Caco-2 (cell line): Measurements from ENCODE around the gene P4HA3. TPM values are rescaled to one million over a fixed set of nuclear protein-coding genes. Genes with fewer than 3 reads are reported as not detected.

Experiments
- BruUV-seq: library from RNA; stranded (reverse); fragments of 400-500 nt; replicated peaks from 2 replicates; lab custom pipeline; 2021; lab: Mats Ljungman, UMichigan
- CTCF ChIA-PET: fragments of 300-600 bp; sonication (Branson Sonifier 250); formaldehyde crosslinking; loops from one replicate; lab custom pipeline; 2022; ENCODE audit warnings: antibody characterized with exemption; lab: Charles Lee
- POLR2A ChIA-PET: fragments of 300-600 bp; sonication (Branson Sonifier 250); formaldehyde crosslinking; loops from one replicate; lab custom pipeline; 2022; ENCODE audit warnings: antibody characterized with exemption; lab: Charles Lee
- DNase-seq, 2 experiments: peaks; one replicate each; pipeline versions ENCODE4 v3.0.0 to v3.0.0-alpha.2; 2020 to 2022
- H3K27me3 ChIP-seq: replicated peaks from 2 replicates; pipeline ENCODE4 v1.6.0; 2011; ENCODE audit warnings: low read length; ENCODE audit not compliant: control insufficient read depth, insufficient read depth
- H3K36me3 ChIP-seq: 2 replicates; pipeline ENCODE4 v1.5.1; 2011; ENCODE audit warnings: low read length; ENCODE audit not compliant: control insufficient read depth, insufficient read depth
- H3K4me1 ChIP-seq: fragments of 250-450 bp; sonication (Bioruptor Pico); 2 replicates; pipeline ENCODE4 v1.5.1; 2020; ENCODE audit warnings: mild to moderate bottlenecking
- H3K4me3 ChIP-seq: 2 replicates; pipeline ENCODE4 v1.5.1; 2011; ENCODE audit warnings: low read depth, mild to moderate bottlenecking, control low read depth, low read length
- H3K9me3 ChIP-seq: fragments of 250-450 bp; sonication (Bioruptor Pico); 2 replicates; pipeline ENCODE4 v1.5.1; 2020; ENCODE audit warnings: mild to moderate bottlenecking, moderate library complexity
- H3K27ac Mint-ChIP-seq: one replicate; pipeline ENCODE4 v1.8.0; 2022; ENCODE audit warnings: mixed read lengths; ENCODE audit not compliant: unreplicated experiment
- H3K27me3 Mint-ChIP-seq: one replicate; pipeline ENCODE4 v1.8.0; 2022; ENCODE audit warnings: mixed read lengths; ENCODE audit not compliant: insufficient read depth, unreplicated experiment
- H3K36me3 Mint-ChIP-seq: one replicate; pipeline ENCODE4 v1.8.0; 2022; ENCODE audit warnings: mild to moderate bottlenecking, mixed read lengths; ENCODE audit not compliant: insufficient read depth, unreplicated experiment
- H3K4me1 Mint-ChIP-seq: one replicate; pipeline ENCODE4 v1.8.0; 2022; ENCODE audit warnings: low read depth, mixed read lengths; ENCODE audit not compliant: unreplicated experiment
- H3K4me3 Mint-ChIP-seq: one replicate; pipeline ENCODE4 v1.8.0; 2022; ENCODE audit warnings: mild to moderate bottlenecking, moderate library complexity, mixed read lengths; ENCODE audit not compliant: unreplicated experiment
- H3K9me3 Mint-ChIP-seq: one replicate; pipeline ENCODE4 v1.8.0; 2022; ENCODE audit warnings: mixed read lengths; ENCODE audit not compliant: unreplicated experiment
- intact Hi-C: fragments of 100-400 bp; cut with micrococcal nuclease; formaldehyde crosslinking; loops from one replicate; pipeline ENCODE4 v1.10.0; 2022; ENCODE audit not compliant: unreplicated experiment
- total RNA-seq: library from RNA; stranded (reverse); gene quantifications from 2 replicates; pipeline ENCODE4 v1.2.3, GENCODE V29; 2022
- TF ChIP-seq, protein P1 (sequence below), 2 experiments: fragments of 200-600 bp in 1 of 2; IDR thresholded peaks; 1 replicate in 1 of 2; 2 replicates in 1 of 2; pipeline versions ENCODE4 v1.5.1 to v1.8.0; 2011 to 2022; ENCODE audit warnings: antibody characterized with exemption in 1 of 2, control low read depth in 1 of 2, inconsistent platforms in 1 of 2, low read depth in 1 of 2, low read length in 1 of 2, mild to moderate bottlenecking in 1 of 2, moderate library complexity in 1 of 2; ENCODE audit not compliant: insufficient read depth in 1 of 2, severe bottlenecking in 1 of 2, unreplicated experiment in 1 of 2

The P4HA3 gene
- total RNA-seq, 1 experiment from 2014 or later: not detected

DNA sequence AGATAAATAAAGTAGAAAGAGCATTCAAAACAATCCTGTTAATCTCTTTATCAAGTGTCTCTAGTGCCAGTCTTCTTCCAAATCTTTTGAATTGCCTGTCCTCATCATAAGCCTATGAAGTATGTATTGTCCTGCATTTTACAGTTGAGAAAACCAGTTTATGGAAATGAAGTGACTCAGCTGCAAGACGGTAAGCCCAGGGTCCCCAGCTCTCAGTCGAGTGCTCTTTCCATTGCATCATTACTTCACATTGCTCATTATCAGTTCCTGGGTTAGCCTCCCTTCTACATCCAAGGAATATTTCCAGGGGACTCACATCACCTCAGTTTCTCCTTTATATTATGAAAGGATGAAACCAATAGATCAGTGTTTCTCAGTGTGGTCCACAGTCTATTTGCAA is 9.1 kb upstream of the P4HA3 start:
- Mint-ChIP-seq H3K4me3 (no peak overlapping the region), H3K4me1 (no peaks in the 10 kb centered on the region), H3K9me3 (peaks cover 19% of the 10 kb centered on the region), H3K27ac (no peak overlapping the region), H3K36me3 (no peaks in the 10 kb centered on the region), H3K27me3 (no peaks in the 10 kb centered on the region)
- no peak for DNase-seq
- Histone ChIP-seq H3K9me3 (peaks cover 17% of the 10 kb centered on the region), H3K4me3 (no peak overlapping the region), H3K36me3 (no peaks in the 10 kb centered on the region), H3K27me3 (no peaks in the 10 kb centered on the region), H3K4me1 (no peaks in the 10 kb centered on the region)
- BruUV-seq: no TSS peak
- intact Hi-C loops: no loop called here
- TF ChIP-seq, protein P1, sequence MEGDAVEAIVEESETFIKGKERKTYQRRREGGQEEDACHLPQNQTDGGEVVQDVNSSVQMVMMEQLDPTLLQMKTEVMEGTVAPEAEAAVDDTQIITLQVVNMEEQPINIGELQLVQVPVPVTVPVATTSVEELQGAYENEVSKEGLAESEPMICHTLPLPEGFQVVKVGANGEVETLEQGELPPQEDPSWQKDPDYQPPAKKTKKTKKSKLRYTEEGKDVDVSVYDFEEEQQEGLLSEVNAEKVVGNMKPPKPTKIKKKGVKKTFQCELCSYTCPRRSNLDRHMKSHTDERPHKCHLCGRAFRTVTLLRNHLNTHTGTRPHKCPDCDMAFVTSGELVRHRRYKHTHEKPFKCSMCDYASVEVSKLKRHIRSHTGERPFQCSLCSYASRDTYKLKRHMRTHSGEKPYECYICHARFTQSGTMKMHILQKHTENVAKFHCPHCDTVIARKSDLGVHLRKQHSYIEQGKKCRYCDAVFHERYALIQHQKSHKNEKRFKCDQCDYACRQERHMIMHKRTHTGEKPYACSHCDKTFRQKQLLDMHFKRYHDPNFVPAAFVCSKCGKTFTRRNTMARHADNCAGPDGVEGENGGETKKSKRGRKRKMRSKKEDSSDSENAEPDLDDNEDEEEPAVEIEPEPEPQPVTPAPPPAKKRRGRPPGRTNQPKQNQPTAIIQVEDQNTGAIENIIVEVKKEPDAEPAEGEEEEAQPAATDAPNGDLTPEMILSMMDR (IDR thresholded peaks at IDR 0.05; ENCODE audit: insufficient read depth in 1 of 2, low read depth in 1 of 2, low read length in 1 of 2, severe bottlenecking in 1 of 2, unreplicated experiment in 1 of 2): no peak
- ChIA-PET POLR2A (no interaction called here), CTCF (interaction anchor here (1.4 kb wide), 1 partner anchor 389 kb away, joined by 3 read pairs; no protein-coding TSS in a partner anchor)

DNA sequence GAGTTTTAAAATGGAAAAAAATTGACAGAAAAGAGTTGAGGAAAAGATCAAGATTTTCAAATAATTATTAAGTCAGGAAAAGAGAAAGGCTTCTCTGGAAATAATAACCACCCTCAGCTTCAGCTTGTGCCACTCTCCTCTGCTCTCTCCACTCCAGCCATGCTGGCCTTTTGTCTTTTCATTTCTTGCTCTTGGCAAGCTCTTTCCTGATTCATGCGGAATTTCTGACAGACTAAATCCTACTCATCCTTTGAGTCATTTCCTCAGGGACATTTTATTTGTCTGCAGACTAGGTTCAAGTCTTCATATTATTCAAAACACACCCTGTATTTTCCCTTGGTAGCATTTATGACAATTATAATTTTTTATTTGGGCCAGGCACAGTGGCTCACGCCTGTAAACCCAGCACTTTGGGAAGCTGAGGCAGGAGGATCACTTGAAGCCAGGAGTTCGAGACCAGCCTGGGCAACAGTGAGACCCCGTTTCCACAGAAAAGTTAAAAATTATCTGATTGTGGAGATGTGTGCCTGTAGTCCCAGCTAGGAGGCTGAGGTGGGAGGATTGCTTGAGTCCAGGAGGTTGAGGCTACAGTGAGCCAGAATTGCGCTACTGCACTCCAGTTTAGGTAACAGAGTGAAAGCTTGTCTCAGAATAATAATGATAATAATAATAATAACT is 7.8 kb upstream of the P4HA3 start:
- DNase-seq: no peak
- H3K4me3 Mint-ChIP-seq: no peak overlapping the region
- Histone ChIP-seq H3K4me1 (no peaks in the 10 kb centered on the region), H3K9me3 (peaks cover 19% of the 10 kb centered on the region), H3K36me3 (no peaks in the 10 kb centered on the region), H3K27me3 (no peaks in the 10 kb centered on the region), H3K4me3 (no peak overlapping the region)
- H3K9me3 Mint-ChIP-seq: peaks cover 19% of the 10 kb centered on the region
- no peaks in the 10 kb centered on the region for H3K27me3 Mint-ChIP-seq
- H3K4me1 Mint-ChIP-seq: no peaks in the 10 kb centered on the region
- TF ChIP-seq, protein P1 (IDR thresholded peaks at IDR 0.05; ENCODE audit: insufficient read depth in 1 of 2, low read depth in 1 of 2, low read length in 1 of 2, severe bottlenecking in 1 of 2, unreplicated experiment in 1 of 2): no peak
- BruUV-seq: no TSS peak
- no peaks in the 10 kb centered on the region for H3K36me3 Mint-ChIP-seq
- intact Hi-C loops: loop anchor here (10.0 kb wide), 1 partner anchor 334 kb away; the partner anchor contains the start of gene UCP2
- no peak overlapping the region for H3K27ac Mint-ChIP-seq
- ChIA-PET POLR2A (no interaction called here), CTCF (no interaction called here)

DNA sequence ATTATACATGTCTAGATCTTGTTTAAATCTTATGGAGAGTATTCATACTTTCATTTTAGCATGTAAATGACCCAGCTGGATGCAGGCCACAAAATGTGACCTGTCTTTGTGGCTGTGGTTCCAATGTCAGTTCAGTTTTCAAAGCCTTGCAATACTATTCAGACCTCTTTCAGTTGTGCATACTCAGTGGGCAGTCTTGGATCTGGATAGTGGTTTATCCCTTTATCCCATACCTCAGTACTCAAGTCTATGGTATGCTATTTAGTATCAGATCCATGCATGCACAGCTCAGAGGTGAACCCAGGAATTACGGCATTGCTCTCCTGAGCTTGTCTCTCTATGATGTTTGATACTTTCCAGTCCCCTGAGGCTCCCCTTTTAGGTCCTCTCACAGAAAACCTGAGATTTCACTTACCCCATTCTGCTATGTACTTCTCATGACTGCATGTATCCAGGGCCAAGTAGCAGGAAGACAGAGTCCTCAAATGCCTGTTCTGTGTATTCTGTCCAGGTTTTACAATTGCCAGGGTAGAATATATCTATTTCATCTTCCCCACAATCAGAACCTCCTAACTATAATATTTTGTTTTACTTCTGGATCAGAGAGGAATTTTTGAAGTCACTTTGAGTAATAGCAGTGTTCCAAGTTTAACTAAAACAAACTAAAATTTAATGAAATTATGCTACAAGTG is 6.9 kb upstream of the P4HA3 start:
- no peak overlapping the region for H3K4me3 Mint-ChIP-seq
- no TSS peak for BruUV-seq
- no peaks in the 10 kb centered on the region for H3K4me1 Mint-ChIP-seq
- ChIA-PET CTCF (interaction anchor here (1.5 kb wide), 1 partner anchor 63 kb away, joined by 5 read pairs; no protein-coding TSS in a partner anchor), POLR2A (no interaction called here)
- H3K27me3 Mint-ChIP-seq: peaks cover 2% of the 10 kb centered on the region
- intact Hi-C loops: loop anchor here (10.0 kb wide), 1 partner anchor 334 kb away; the partner anchor contains the start of gene UCP2
- Histone ChIP-seq H3K4me3 (no peak overlapping the region), H3K4me1 (no peaks in the 10 kb centered on the region), H3K36me3 (no peaks in the 10 kb centered on the region), H3K27me3 (no peaks in the 10 kb centered on the region; the same call in 1 of the 2 replicates), H3K9me3 (peaks cover 19% of the 10 kb centered on the region)
- no peak for DNase-seq
- TF ChIP-seq, protein P1 (IDR thresholded peaks at IDR 0.05; ENCODE audit: insufficient read depth in 1 of 2, low read depth in 1 of 2, low read length in 1 of 2, severe bottlenecking in 1 of 2, unreplicated experiment in 1 of 2): no peak
- peaks cover 19% of the 10 kb centered on the region for H3K9me3 Mint-ChIP-seq
- no peaks in the 10 kb centered on the region for H3K36me3 Mint-ChIP-seq
- H3K27ac Mint-ChIP-seq: no peak overlapping the region
